Testis (tissue), 3 donors: Measurements from ENCODE around the gene SELENOW. TPM values are rescaled to one million over a fixed set of nuclear protein-coding genes. Genes with fewer than 3 reads are reported as not detected.
A peak's percentile ranks its signal among the peaks of the same experiment; 100 is the strongest.
"Not testable (repeated sequence)": the region's sequence is repeated elsewhere in the genome, so short reads cannot be mapped to it uniquely, and the experiment has no call there.

Experiments used
- DNase-seq: peaks from one replicate; pipeline ENCODE4 v3.0.0-alpha.2; 2019
- H3K27ac ChIP-seq, 2 donors: fragments of 200-600 bp; sonication (generic); one replicate each; pipeline ENCODE4 v1.5.1; 2019
- H3K27me3 ChIP-seq: fragments of 200-600 bp; sonication (generic); one replicate; pipeline ENCODE4 v1.5.1; 2019
- H3K36me3 ChIP-seq: fragments of 200-600 bp; sonication (generic); one replicate; pipeline ENCODE4 v1.5.1; 2017; ENCODE audit warnings: low read depth; ENCODE audit errors: missing control alignments
- H3K4me1 ChIP-seq: fragments of 200-600 bp; sonication (generic); one replicate; pipeline ENCODE4 v1.5.1; 2019
- H3K4me3 ChIP-seq, 2 donors: fragments of 200-600 bp; sonication (generic); one replicate each; pipeline ENCODE4 v1.5.1; 2017 to 2019
- H3K9me3 ChIP-seq: fragments of 200-600 bp; sonication (generic); one replicate; pipeline ENCODE4 v1.5.1; 2017
- POLR2A ChIP-seq: fragments of 450-650 bp; IDR thresholded peaks from one replicate; pipeline ENCODE4 v1.6.1; 2017; ENCODE audit warnings: antibody characterized with exemption, mild to moderate bottlenecking, moderate library complexity
- WGBS, 2 donors: methylation state at CpG; one replicate each; pipeline ENCODE4 v1.1.5; 2018; 5-methylcytosine and 5-hydroxymethylcytosine counted together
- intact Hi-C: fragments of 100-400 bp; cut with DNase I; formaldehyde crosslinking; loops from one replicate; pipeline ENCODE4 v1.15.1; 2023; ENCODE audit warnings: low total_unique reads
- polyA plus RNA-seq: library from polyadenylated mRNA; stranded (reverse); fragments of 350-450 nt; fragmentation: Illumina TruSeq; extraction: RNeasy Lipid Tissue Mini Kit (QIAGEN cat#74804); gene quantifications from one replicate; pipeline ENCODE4 v1.2.3, GENCODE V29; 2014; ENCODE audit warnings: low read depth, low replicate concordance; ENCODE audit not compliant: insufficient read depth
- total RNA-seq, 2 donors: library from RNA; depleted of rRNA; stranded (reverse); fragments of >200 nt; gene quantifications; one replicate each; pipeline ENCODE4 v1.2.3, GENCODE V29; 2016
- TF ChIP-seq, protein P1 (sequence below), 3 experiments: fragments of 450-650 bp in 2 of 3; fragments of 200-600 bp in 1 of 3; sonication (generic) in 1 of 3; IDR thresholded peaks; one replicate each; pipeline ENCODE4 v1.5.1; 2016 to 2019; ENCODE audit warnings: antibody characterized with exemption in 3 of 3, mild to moderate bottlenecking in 2 of 3, moderate library complexity in 1 of 3

Gene SELENOW
- total and polyA plus RNA-seq, 3 donors from 2014 or later, result 170 to 197 (median 194) TPM

- H3K27me3 ChIP-seq, result no peaks in the 10 kb centered on the region
- peak within 1 kb of the TSS; percentile 94 to 98 for H3K27ac ChIP-seq
- H3K4me1 ChIP-seq, result peaks cover 29% of the 10 kb centered on the region
- H3K9me3 ChIP-seq, result no peaks in the 10 kb centered on the region
- TF ChIP-seq, protein P1, sequence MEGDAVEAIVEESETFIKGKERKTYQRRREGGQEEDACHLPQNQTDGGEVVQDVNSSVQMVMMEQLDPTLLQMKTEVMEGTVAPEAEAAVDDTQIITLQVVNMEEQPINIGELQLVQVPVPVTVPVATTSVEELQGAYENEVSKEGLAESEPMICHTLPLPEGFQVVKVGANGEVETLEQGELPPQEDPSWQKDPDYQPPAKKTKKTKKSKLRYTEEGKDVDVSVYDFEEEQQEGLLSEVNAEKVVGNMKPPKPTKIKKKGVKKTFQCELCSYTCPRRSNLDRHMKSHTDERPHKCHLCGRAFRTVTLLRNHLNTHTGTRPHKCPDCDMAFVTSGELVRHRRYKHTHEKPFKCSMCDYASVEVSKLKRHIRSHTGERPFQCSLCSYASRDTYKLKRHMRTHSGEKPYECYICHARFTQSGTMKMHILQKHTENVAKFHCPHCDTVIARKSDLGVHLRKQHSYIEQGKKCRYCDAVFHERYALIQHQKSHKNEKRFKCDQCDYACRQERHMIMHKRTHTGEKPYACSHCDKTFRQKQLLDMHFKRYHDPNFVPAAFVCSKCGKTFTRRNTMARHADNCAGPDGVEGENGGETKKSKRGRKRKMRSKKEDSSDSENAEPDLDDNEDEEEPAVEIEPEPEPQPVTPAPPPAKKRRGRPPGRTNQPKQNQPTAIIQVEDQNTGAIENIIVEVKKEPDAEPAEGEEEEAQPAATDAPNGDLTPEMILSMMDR (IDR thresholded peaks at IDR 0.05), result peak in 1 of 3 experiments; percentile 47
- TF ChIP-seq POLR2A, result peak; percentile 29
- peak within 1 kb of the TSS; percentile 81 to 91 for H3K4me3 ChIP-seq
- 3 to 4% methylated on average over 49 to 51 of the region's 53 CpGs for WGBS, 2 donors
- DNase-seq, result peak; percentile 98
- intact Hi-C loops, result no loop called here
- no peaks in the 10 kb centered on the region for H3K36me3 ChIP-seq
These were observed 33.2 kb upstream of the SELENOW start, which contains the start of gene NOP53 for GRCh38 chr19:47745010-47745901. NOP53 (plus strand) TSS chr19:47745546; CDS start chr19:47745560, 14 bp downstream.

DNA sequence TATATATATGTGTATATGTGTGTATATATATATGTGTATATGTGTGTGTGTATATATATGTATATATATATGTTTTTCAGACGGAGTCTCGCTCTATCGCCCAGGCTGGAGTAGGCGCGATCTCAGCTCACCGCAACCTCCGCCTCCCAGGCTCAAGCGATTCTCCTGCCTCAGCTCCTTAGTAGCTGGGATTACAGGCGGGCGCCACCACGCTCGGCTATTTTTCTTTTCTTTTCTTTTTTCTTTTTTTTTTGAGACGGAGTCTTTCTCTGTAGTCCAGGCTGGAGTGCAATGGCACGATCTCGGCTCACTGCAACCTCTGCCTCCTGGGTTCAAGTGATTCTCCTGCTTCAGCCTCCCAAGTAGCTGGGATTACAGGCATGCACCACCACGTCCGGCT, 32.4 kb upstream of the SELENOW start:
- peaks cover 29% of the 10 kb centered on the region for H3K4me1 ChIP-seq
- intact Hi-C loops, H3K27me3 ChIP-seq, H3K9me3 ChIP-seq, H3K36me3 ChIP-seq, DNase-seq: not testable (repeated sequence)
- H3K27ac ChIP-seq, result peak overlapping the region in 1 of 2 donors; percentile 98
- peak overlapping the region; percentile 81 to 91 for H3K4me3 ChIP-seq
- 29 to 51% methylated on average over 17 of the region's 17 CpGs for WGBS, 2 donors

- TF ChIP-seq, protein P1 (IDR thresholded peaks at IDR 0.05), result no peak
- TF ChIP-seq POLR2A, result no peak
- H3K36me3 ChIP-seq, result no peaks in the 10 kb centered on the region
- H3K9me3 ChIP-seq, result no peaks in the 10 kb centered on the region
- 91 to 93% methylated on average over 3 of the region's 3 CpGs for WGBS, 2 donors
- DNase-seq, result no peak
- H3K4me1 ChIP-seq, result peaks cover 14% of the 10 kb centered on the region
- no peak overlapping the region for H3K27ac ChIP-seq
- intact Hi-C loops, result no loop called here
- no peak overlapping the region for H3K4me3 ChIP-seq
- no peaks in the 10 kb centered on the region for H3K27me3 ChIP-seq
These were observed 29.2 kb upstream of the SELENOW start for GRCh38 chr19:47749326-47749725.

DNA sequence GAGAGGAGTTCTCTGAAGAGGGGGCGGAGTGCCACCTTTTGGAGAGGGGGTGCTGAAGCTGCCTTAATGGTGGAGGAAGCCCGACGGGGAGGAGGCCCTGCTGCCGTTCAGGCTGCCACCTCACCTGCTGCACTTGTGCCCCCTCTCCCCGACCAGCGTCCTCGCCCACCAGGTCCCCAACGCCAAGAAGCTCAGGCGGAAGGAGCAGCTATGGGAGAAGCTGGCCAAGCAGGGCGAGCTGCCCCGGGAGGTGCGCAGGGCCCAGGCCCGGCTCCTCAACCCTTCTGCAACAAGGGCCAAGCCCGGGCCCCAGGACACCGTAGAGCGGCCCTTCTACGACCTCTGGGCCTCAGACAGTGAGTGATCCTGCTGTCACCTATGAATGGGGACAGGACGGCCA, 27.8 kb upstream of the SELENOW start:
- Histone ChIP-seq H3K4me1 (peaks cover 9% of the 10 kb centered on the region), H3K4me3 (no peak overlapping the region), H3K27me3 (no peaks in the 10 kb centered on the region), H3K36me3 (no peaks in the 10 kb centered on the region), H3K9me3 (no peaks in the 10 kb centered on the region), H3K27ac (no peak overlapping the region)
- intact Hi-C loops, result no loop called here
- 94 to 95% methylated on average over 6 to 18 of the region's 18 CpGs for WGBS, 2 donors
- no peak for TF ChIP-seq POLR2A
- TF ChIP-seq, protein P1 (IDR thresholded peaks at IDR 0.05), result no peak
- no peak for DNase-seq

GRCh38 chr19:47752440-47753211, 25.9 kb upstream of the SELENOW start:
- intact Hi-C loops, result no loop called here
- Histone ChIP-seq H3K9me3 (no peaks in the 10 kb centered on the region), H3K27me3 (no peaks in the 10 kb centered on the region), H3K4me1 (no peaks in the 10 kb centered on the region), H3K4me3 (no peak overlapping the region), H3K36me3 (no peaks in the 10 kb centered on the region), H3K27ac (no peak overlapping the region)
- DNase-seq, result no peak
- TF ChIP-seq POLR2A, result no peak
- TF ChIP-seq, protein P1 (IDR thresholded peaks at IDR 0.05), result no peak
- 90% methylated on average over 27 of the region's 27 CpGs for WGBS, 2 donors
